Lung (tissue), 12 donors: ENCODE measurements around the gene LIME1. TPM values are rescaled to one million over a fixed set of nuclear protein-coding genes. Genes with fewer than 3 reads are reported as not detected.

ENCODE experiments used
- ATAC-seq: fragments of 200-7000 bp; cut with Tn5 transposase; one replicate; pipeline ENCODE4 v1.9.1; 2020; ENCODE audit warnings: moderate number of reproducible peaks; ENCODE audit not compliant: insufficient read depth, low FRiP score
- DNase-seq, 3 donors: peaks; one replicate each; pipeline ENCODE4 v3.0.0-alpha.2; 2013 to 2017
- H3K27ac ChIP-seq, 2 donors: one replicate each; pipeline ENCODE4 v1.5.1; 2013; ENCODE audit warnings: mild to moderate bottlenecking in 2 of 2, moderate library complexity in 2 of 2, control low read depth in 1 of 2, inconsistent platforms in 1 of 2, low read depth in 1 of 2, low read length in 1 of 2
- H3K27me3 ChIP-seq, 3 donors: one replicate each; pipeline ENCODE4 v1.5.1; 2013; ENCODE audit warnings: low read length in 2 of 3; ENCODE audit not compliant: control insufficient read depth in 3 of 3, insufficient read depth in 3 of 3
- H3K36me3 ChIP-seq, 4 donors: one replicate each; pipeline ENCODE4 v1.5.1; 2013; ENCODE audit warnings: low read length in 4 of 4, mild to moderate bottlenecking in 1 of 4, moderate library complexity in 1 of 4; ENCODE audit not compliant: control insufficient read depth in 4 of 4, insufficient read depth in 4 of 4
- H3K4me1 ChIP-seq, 5 donors: one replicate each; pipeline ENCODE4 v1.5.1; 2013; ENCODE audit warnings: low read length in 5 of 5, mild to moderate bottlenecking in 2 of 5, moderate library complexity in 1 of 5; ENCODE audit not compliant: control insufficient read depth in 5 of 5, insufficient read depth in 5 of 5
- H3K4me3 ChIP-seq: one replicate; pipeline ENCODE4 v1.5.1; 2013; ENCODE audit warnings: mild to moderate bottlenecking, control low read depth, moderate library complexity
- H3K9ac ChIP-seq, 2 donors: one replicate each; pipeline ENCODE4 v1.5.1; 2013; ENCODE audit warnings: low read length in 2 of 2, control low read depth in 1 of 2; ENCODE audit not compliant: insufficient read depth in 1 of 2
- H3K9me3 ChIP-seq, 4 donors: one replicate each; pipeline ENCODE4 v1.5.1; 2013; ENCODE audit warnings: low read length in 3 of 4, mild to moderate bottlenecking in 1 of 4, moderate library complexity in 1 of 4; ENCODE audit not compliant: control insufficient read depth in 4 of 4, insufficient read depth in 3 of 4
- CTCF ChIP-seq: IDR thresholded peaks from 2 replicates; pipeline ENCODE4 v1.5.1; 2012; ENCODE audit warnings: mild to moderate bottlenecking; ENCODE audit errors: control extremely low read depth, extremely low read depth
- WGBS, 2 donors: extraction: QIAGEN DNeasy Blood & Tissue Kit; methylation state at CpG; one replicate each; pipeline ENCODE4 v1.1.7; 2013; 5-methylcytosine and 5-hydroxymethylcytosine counted together
- polyA plus RNA-seq, 2 donors: library from polyadenylated mRNA; stranded (reverse); fragments of 200-250 nt; gene quantifications; one replicate each; pipeline ENCODE4 v1.2.1, GENCODE V29; 2013
- total RNA-seq, 2 donors: library from RNA; depleted of rRNA in 1 of 2; stranded (reverse); fragments of >200 nt in 1 of 2; gene quantifications; one replicate each; pipeline ENCODE4 v1.2.1, GENCODE V29; 2014 to 2021
- donor health status: control.
- donor health status: control.
- donor health status: Bipolar disorder and iron deficiency.
- donor health status: healthy.
- donor health status: DM: yes; HTN: yes; CAD: no.

LIME1 gene
- total and polyA plus RNA-seq, 4 donors, result 6.2 to 19.9 (median 10.2) TPM

DNA sequence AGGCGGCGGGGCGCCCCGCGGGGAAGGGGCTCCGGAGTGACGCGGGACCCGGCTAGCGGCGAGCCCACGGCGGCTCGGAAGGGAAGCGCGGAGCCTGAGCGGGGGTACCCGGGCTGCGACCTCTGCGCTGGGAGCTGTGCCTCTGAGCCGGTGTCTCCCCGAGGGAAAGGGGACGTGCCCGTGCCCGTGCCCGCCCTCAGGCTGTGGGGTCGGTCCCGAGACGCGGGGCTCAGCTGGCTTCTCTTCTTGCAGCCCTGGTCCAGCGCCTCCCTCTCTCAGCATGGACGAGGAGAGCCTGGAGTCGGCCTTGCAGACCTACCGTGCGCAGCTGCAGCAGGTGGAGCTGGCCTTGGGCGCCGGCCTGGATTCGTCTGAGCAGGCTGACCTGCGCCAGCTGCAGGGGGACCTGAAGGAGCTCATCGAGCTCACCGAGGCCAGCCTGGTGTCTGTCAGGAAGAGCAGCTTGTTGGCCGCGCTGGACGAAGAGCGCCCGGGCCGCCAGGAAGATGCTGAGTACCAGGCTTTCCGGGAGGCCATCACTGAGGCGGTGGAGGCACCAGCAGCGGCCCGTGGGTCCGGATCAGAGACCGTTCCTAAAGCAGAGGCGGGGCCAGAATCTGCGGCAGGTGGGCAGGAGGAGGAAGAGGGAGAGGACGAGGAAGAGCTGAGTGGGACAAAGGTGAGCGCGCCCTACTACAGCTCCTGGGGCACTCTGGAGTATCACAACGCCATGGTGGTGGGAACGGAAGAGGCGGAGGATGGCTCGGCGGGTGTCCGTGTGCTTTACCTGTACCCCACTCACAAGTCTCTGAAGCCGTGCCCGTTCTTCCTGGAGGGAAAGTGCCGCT is 27.9 kb upstream of the LIME1 start:
- 22 to 46% methylated on average over 43 to 67 of the region's 67 CpGs for WGBS, 2 donors
- H3K36me3 ChIP-seq, result peaks cover 6 to 34% (median 22%) of the 10 kb centered on the region in 4 donors
- DNase-seq (no peak), ATAC-seq (no peak)
- TF ChIP-seq CTCF, result no peak
- peaks cover 0 to 16% (median 8%) of the 10 kb centered on the region in 5 donors for H3K4me1 ChIP-seq
- no peak overlapping the region for H3K9ac ChIP-seq
- H3K27me3 ChIP-seq, result no peaks in the 10 kb centered on the region
- no peaks in the 10 kb centered on the region for H3K9me3 ChIP-seq
- H3K4me3 ChIP-seq, result peak overlapping the region; percentile 73
- peak overlapping the region; percentile 4 to 87 for H3K27ac ChIP-seq

DNA sequence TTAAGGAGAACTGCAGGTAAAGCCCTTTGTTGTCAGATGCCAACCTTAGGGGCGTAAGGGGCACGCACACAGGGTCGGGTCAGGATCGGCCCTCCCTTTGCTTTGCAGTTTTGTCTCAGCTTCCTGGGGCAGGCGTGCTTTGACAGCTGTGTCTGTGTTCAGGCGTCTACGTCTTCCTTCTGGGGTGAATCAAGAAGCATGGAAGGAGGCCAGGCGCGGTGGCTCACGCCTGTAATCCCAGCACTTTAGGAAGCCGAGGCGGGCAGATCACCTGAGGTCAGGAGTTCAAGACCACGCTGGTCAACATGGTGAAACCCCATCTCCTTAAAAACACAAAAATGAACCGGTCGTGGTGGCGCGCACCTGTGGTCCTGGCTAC is 27.3 kb upstream of the LIME1 start:
- TF ChIP-seq CTCF, result no peak

DNA sequence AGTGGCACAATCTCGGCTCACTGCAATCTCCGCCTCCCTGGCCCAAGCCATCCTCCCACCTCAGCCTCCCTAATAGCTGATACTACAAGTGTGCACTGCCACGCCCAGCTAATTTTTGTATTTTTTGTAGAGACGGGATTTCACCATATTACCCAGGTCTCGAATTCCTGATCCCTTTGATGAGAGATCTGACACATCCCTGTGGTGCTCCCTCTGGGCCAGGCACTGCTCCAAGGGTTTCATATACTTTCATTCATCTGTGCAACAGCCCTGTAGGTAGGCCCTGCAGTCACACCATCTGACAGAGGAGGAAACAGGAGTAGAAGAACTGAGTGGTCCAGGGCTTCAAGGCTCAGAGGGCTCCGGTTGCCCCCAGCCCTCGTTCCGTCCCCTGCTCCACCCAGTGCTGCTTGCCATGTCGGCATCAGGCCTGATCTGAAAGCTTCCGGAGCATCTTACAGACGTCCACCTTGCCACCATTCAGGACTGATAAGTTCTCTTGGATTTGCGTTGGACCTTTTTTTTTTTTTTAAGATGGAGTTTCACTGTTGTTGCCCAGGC is 25.3 kb upstream of the LIME1 start:
- Histone ChIP-seq H3K9ac (no peak overlapping the region), H3K4me3 (no peak overlapping the region), H3K27me3 (no peaks in the 10 kb centered on the region), H3K36me3 (peaks cover 9 to 27% (median 19%) of the 10 kb centered on the region in 4 donors), H3K4me1 (peaks cover 0 to 16% (median 8%) of the 10 kb centered on the region in 5 donors), H3K27ac (no peak overlapping the region), H3K9me3 (peaks cover 0 to 3% (median 0%) of the 10 kb centered on the region in 4 donors)
- no peak for TF ChIP-seq CTCF
- DNase-seq (no peak), ATAC-seq (no peak)
- 83 to 94% methylated on average over 12 of the region's 12 CpGs for WGBS, 2 donors

More for the DNA sequence above, 27.3 kb upstream of the LIME1 start:
- H3K27me3 ChIP-seq, result no peaks in the 10 kb centered on the region
- H3K9me3 ChIP-seq, result no peaks in the 10 kb centered on the region
- ATAC-seq, result no peak
- H3K4me3 ChIP-seq, result no peak overlapping the region
- DNase-seq, result no peak
- WGBS, 2 donors, result 92 to 95% methylated on average over 17 of the region's 17 CpGs
- peak overlapping the region in 1 of 2 donors; percentile 4 for H3K27ac ChIP-seq
- peaks cover 6 to 31% (median 23%) of the 10 kb centered on the region in 4 donors for H3K36me3 ChIP-seq
- H3K4me1 ChIP-seq, result peaks cover 0 to 16% (median 8%) of the 10 kb centered on the region in 5 donors
- no peak overlapping the region for H3K9ac ChIP-seq
